Endothelial cell of umbilical vein (primary cell): Measurements from ENCODE around the gene TFAM. TPM values are rescaled to one million over a fixed set of nuclear protein-coding genes. Genes with fewer than 3 reads are reported as not detected.

Source experiments
- BruUV-seq: library from RNA; stranded (reverse); fragments of 400-500 nt; replicated peaks from 2 replicates; lab custom pipeline; 2021; lab: Mats Ljungman, UMichigan
- CTCF ChIA-PET: fragments of 300-600, 350-600 bp; sonication (Branson Sonifier 250); formaldehyde crosslinking; loops from one replicate; lab custom pipeline; 2021; ENCODE audit warnings: antibody characterized with exemption, inconsistent platforms; lab: Charles Lee
- POLR2A ChIA-PET: fragments of 300-600, 350-600 bp; sonication (Branson Sonifier 250); formaldehyde crosslinking; loops from one replicate; lab custom pipeline; 2021; ENCODE audit warnings: antibody characterized with exemption, inconsistent platforms; lab: Charles Lee
- DNase-seq: peaks from one replicate; pipeline ENCODE4 v3.0.0-alpha.2; 2011; ENCODE audit warnings: low read depth, low spot score
- FAIRE-seq: peaks from 2 replicates; lab custom pipeline; 2011; peaks lifted over from hg19 to GRCh38; lab: Jason Lieb, UNC
- H2AFZ ChIP-seq: 2 replicates; pipeline ENCODE4 v1.6.0; 2012; ENCODE audit warnings: low read depth, low read length, control low read depth, inconsistent platforms
- H3K27ac ChIP-seq: 2 replicates; pipeline ENCODE4 v1.5.1; 2011; ENCODE audit warnings: low read depth, mild to moderate bottlenecking, control low read depth, low read length, moderate library complexity; ENCODE audit not compliant: insufficient read depth
- H3K27me3 ChIP-seq, 2 experiments: 2 replicates each; pipeline versions ENCODE4 v1.6.0 to v1.6.1; 2011; ENCODE audit warnings: low read length in 2 of 2, mixed read lengths in 1 of 2; ENCODE audit not compliant: control insufficient read depth in 2 of 2, insufficient read depth in 2 of 2
- H3K36me3 ChIP-seq, 2 experiments: 2 replicates in 1 of 2; 3 replicates in 1 of 2; pipeline ENCODE4 v1.5.1; 2011; ENCODE audit warnings: low read length in 2 of 2, mild to moderate bottlenecking in 1 of 2, moderate library complexity in 1 of 2; ENCODE audit not compliant: control insufficient read depth in 2 of 2, insufficient read depth in 2 of 2; ENCODE audit errors: extremely low read depth in 1 of 2
- H3K4me1 ChIP-seq: 3 replicates; pipeline ENCODE4 v1.5.1; 2011; ENCODE audit warnings: mild to moderate bottlenecking, low read length; ENCODE audit not compliant: control insufficient read depth, insufficient read depth; ENCODE audit errors: extremely low read depth
- H3K4me2 ChIP-seq: 2 replicates; pipeline ENCODE4 v1.6.1; 2011; ENCODE audit warnings: low read length, control low read depth, mixed read lengths; ENCODE audit not compliant: insufficient read depth
- H3K4me3 ChIP-seq, 3 experiments: fragments of 200-600 bp in 1 of 3; sonication (generic), shearing (Covaris generic) in 1 of 3; replicated peaks in 1 of 3; 2 replicates each; pipeline ENCODE4 v1.5.1; 2011 to 2016; ENCODE audit warnings: control low read depth in 3 of 3, low read length in 3 of 3, mild to moderate bottlenecking in 2 of 3, inconsistent platforms in 1 of 3, low read depth in 1 of 3, moderate library complexity in 1 of 3; ENCODE audit not compliant: insufficient read depth in 1 of 3
- H3K79me2 ChIP-seq: 2 replicates; pipeline ENCODE4 v1.6.0; 2012; ENCODE audit warnings: low read length, inconsistent platforms; ENCODE audit not compliant: control insufficient read depth, insufficient read depth
- H3K9ac ChIP-seq: replicated peaks from 2 replicates; pipeline ENCODE3; 2011; ENCODE audit warnings: low read length, control low read depth; ENCODE audit not compliant: insufficient read depth; ENCODE audit errors: extremely low read depth
- H3K9me1 ChIP-seq: replicated peaks from 3 replicates; pipeline ENCODE4 v1.6.0; 2011; ENCODE audit warnings: mild to moderate bottlenecking, low read length; ENCODE audit not compliant: control insufficient read depth, insufficient read depth; ENCODE audit errors: extremely low read depth
- H3K9me3 ChIP-seq: replicated peaks from 2 replicates; pipeline ENCODE4 v1.5.1; 2012; ENCODE audit warnings: low read length, inconsistent platforms; ENCODE audit not compliant: control insufficient read depth, insufficient read depth
- H4K20me1 ChIP-seq: replicated peaks from 2 replicates; pipeline ENCODE3; 2011; ENCODE audit warnings: mild to moderate bottlenecking, low read length; ENCODE audit not compliant: control insufficient read depth, insufficient read depth; ENCODE audit errors: extremely low read depth
- EZH2 ChIP-seq: IDR thresholded peaks from 2 replicates; pipeline ENCODE4 v1.6.1; 2012; ENCODE audit warnings: borderline replicate concordance, low read depth, mild to moderate bottlenecking, moderate library complexity, low read length, inconsistent platforms; ENCODE audit not compliant: severe bottlenecking
- FOS ChIP-seq: IDR thresholded peaks from 2 replicates; pipeline ENCODE4 v1.6.1; 2011; ENCODE audit warnings: mild to moderate bottlenecking, low read length, moderate library complexity, borderline replicate concordance; ENCODE audit not compliant: insufficient read depth
- JUN ChIP-seq: IDR thresholded peaks from 2 replicates; pipeline ENCODE4 v1.6.1; 2011; ENCODE audit warnings: borderline replicate concordance, low read depth; ENCODE audit not compliant: insufficient read length, insufficient read depth
- MYC ChIP-seq: IDR thresholded peaks from one replicate; pipeline ENCODE4 v1.6.1; 2011; ENCODE audit warnings: mild to moderate bottlenecking, low read depth, low read length
- POLR2A ChIP-seq: IDR thresholded peaks from 2 replicates; pipeline ENCODE4 v1.6.1; 2012; ENCODE audit warnings: low read depth, mild to moderate bottlenecking, control low read depth, low read length
- dilution Hi-C: fragments of 300-500 bp; cut with MboI; formaldehyde crosslinking; loops from one replicate; pipeline ENCODE4 v1.15.0; 2019; ENCODE audit warnings: low sequenced_read_pairs; ENCODE audit not compliant: extremely low pct_ligation_motif_present
- intact Hi-C: fragments of 100-400 bp; cut with micrococcal nuclease; formaldehyde crosslinking; loops from one replicate; pipeline ENCODE4 v1.10.0; 2022
- polyA plus RNA-seq, 4 experiments: library from polyadenylated mRNA; depleted of rRNA in 3 of 4; stranded (reverse) in 3 of 4; unstranded in 1 of 4; fragments of >200 nt; gene quantifications; 2 replicates each; pipeline versions ENCODE4 v1.2.1 to v1.2.3, GENCODE V29; 2011 to 2012; ENCODE audit warnings: missing spikeins in 1 of 4
- total RNA-seq: library from RNA; stranded (reverse); gene quantifications from 2 replicates; pipeline ENCODE4 v1.2.3, GENCODE V29; 2021
- TF ChIP-seq, protein P1 (sequence below): IDR thresholded peaks from 2 replicates; pipeline ENCODE4 v1.6.1; 2011; ENCODE audit not compliant: insufficient read depth, insufficient read length

TFAM gene
- total and polyA plus RNA-seq, 2 donors (not counting 3 experiments of a cell fraction or from before 2014, with no cell fraction given) = 21.3 to 45.1 TPM

DNA sequence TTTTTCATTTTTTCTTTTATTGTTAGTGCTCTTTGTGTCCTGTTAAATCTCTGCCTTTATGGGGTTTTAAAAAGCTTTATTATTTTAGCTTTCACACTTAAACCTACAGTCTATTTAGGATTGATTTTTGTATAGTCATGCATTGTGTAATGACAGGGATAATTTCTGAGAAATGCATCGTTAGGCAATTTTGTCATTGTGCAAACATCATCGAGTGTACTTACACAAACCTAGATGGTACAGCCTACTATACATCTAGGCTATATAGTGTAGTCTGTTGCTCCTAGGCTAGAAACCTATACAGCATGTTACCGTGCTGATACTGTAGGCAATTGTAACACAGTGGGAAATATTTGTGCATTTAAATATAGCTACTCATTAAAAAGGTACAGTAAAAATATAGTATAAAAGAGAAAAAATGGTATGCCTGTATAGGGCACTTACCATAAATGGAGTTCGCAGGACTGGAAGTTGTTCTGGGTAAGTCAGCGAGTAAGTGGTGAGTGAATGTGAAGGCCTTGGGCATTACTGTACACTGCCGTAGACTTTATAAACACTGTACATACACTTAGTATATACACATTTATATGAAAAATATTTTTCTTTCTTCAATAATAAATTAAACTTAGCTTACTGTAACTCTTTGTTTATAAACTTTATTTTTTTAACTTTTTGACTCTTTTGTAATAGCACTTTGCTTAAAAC is 34.4 kb upstream of the TFAM start:
- H3K9me3 ChIP-seq = no peaks in the 10 kb centered on the region
- dilution Hi-C loops = no loop called here
- H3K36me3 ChIP-seq = no peaks in the 10 kb centered on the region
- no peak overlapping the region for H3K4me3 ChIP-seq
- no peaks in the 10 kb centered on the region for H3K9me1 ChIP-seq
- ChIA-PET POLR2A (no interaction called here), CTCF (no interaction called here)
- TF ChIP-seq JUN = no peak
- TF ChIP-seq, protein P1, sequence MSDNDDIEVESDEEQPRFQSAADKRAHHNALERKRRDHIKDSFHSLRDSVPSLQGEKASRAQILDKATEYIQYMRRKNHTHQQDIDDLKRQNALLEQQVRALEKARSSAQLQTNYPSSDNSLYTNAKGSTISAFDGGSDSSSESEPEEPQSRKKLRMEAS = no peak
- TF ChIP-seq POLR2A = no peak
- TF ChIP-seq FOS = no peak
- no peak for TF ChIP-seq MYC
- TF ChIP-seq EZH2 = no peak
- no peak overlapping the region for H2AFZ ChIP-seq
- no peaks in the 10 kb centered on the region for H3K27me3 ChIP-seq
- intact Hi-C loops = no loop called here
- H3K4me2 ChIP-seq = no peak overlapping the region
- FAIRE-seq (no peak), DNase-seq (no peak)
- H3K4me1 ChIP-seq = no peaks in the 10 kb centered on the region
- no peak overlapping the region for H3K27ac ChIP-seq
- peaks cover 9% of the 10 kb centered on the region for H4K20me1 ChIP-seq
- no TSS peak for BruUV-seq
- H3K9ac ChIP-seq = no peak overlapping the region
- H3K79me2 ChIP-seq = peaks cover 44% of the 10 kb centered on the region
